Nephron (organoid): ENCODE results near the gene TSPAN5.
A peak's percentile ranks its signal among the peaks of the same experiment; 100 is the strongest.

Source experiments
- H3K27ac Mint-ChIP-seq, 3 experiments: 2 replicates each; pipeline ENCODE4 v1.8.0; 2020; ENCODE audit warnings: mixed read lengths in 3 of 3, mild to moderate bottlenecking in 2 of 3, moderate library complexity in 1 of 3
- H3K27me3 Mint-ChIP-seq: 2 replicates; pipeline ENCODE4 v1.8.0; 2021; ENCODE audit warnings: low read depth, mild to moderate bottlenecking, moderate library complexity, mixed read lengths
- H3K36me3 Mint-ChIP-seq: 2 replicates; pipeline ENCODE4 v1.8.0; 2020; ENCODE audit warnings: low read depth, mixed read lengths
- H3K4me1 Mint-ChIP-seq: 2 replicates; pipeline ENCODE4 v1.8.0; 2020; ENCODE audit warnings: mixed read lengths
- H3K4me3 Mint-ChIP-seq, 3 experiments: 2 replicates each; pipeline ENCODE4 v1.8.0; 2020; ENCODE audit warnings: mild to moderate bottlenecking in 3 of 3, mixed read lengths in 3 of 3, moderate library complexity in 2 of 3
- H3K9me3 Mint-ChIP-seq: 2 replicates; pipeline ENCODE4 v1.8.0; 2020; ENCODE audit warnings: mixed read lengths
- TF ChIP-seq, protein P1 (sequence below), 3 experiments: fragments of 200-600 bp; sonication (generic); IDR thresholded peaks; one replicate each; pipeline ENCODE4 v1.5.0; 2021; ENCODE audit warnings: antibody characterized with exemption in 3 of 3; ENCODE audit not compliant: unreplicated experiment in 3 of 3

TSPAN5 gene

DNA sequence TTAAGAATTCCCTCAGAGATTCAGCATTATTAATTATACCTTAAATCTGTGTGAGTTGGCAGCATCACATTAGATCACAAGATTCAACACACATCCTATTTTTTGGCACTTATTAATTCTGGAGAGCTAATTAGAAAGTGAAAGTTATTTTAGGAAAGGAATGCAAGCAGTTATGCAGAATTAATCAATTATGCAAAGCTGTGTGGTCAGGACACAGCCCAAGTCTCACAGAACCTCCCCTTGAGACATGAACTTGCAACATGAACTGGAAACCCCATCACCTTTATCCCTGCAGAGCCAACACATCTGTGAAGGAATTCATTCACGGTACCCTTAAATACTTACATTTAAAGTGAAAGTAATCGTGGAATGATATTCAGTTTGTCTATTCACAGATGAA, 80.5 kb downstream of the TSPAN5 start:
- no peaks in the 10 kb centered on the region for H3K9me3 Mint-ChIP-seq
- H3K27ac Mint-ChIP-seq, result no peak overlapping the region
- H3K4me1 Mint-ChIP-seq, result peaks cover 48% of the 10 kb centered on the region
- H3K4me3 Mint-ChIP-seq, result no peak overlapping the region
- H3K27me3 Mint-ChIP-seq, result no peaks in the 10 kb centered on the region
- H3K36me3 Mint-ChIP-seq, result no peaks in the 10 kb centered on the region
- TF ChIP-seq, protein P1, sequence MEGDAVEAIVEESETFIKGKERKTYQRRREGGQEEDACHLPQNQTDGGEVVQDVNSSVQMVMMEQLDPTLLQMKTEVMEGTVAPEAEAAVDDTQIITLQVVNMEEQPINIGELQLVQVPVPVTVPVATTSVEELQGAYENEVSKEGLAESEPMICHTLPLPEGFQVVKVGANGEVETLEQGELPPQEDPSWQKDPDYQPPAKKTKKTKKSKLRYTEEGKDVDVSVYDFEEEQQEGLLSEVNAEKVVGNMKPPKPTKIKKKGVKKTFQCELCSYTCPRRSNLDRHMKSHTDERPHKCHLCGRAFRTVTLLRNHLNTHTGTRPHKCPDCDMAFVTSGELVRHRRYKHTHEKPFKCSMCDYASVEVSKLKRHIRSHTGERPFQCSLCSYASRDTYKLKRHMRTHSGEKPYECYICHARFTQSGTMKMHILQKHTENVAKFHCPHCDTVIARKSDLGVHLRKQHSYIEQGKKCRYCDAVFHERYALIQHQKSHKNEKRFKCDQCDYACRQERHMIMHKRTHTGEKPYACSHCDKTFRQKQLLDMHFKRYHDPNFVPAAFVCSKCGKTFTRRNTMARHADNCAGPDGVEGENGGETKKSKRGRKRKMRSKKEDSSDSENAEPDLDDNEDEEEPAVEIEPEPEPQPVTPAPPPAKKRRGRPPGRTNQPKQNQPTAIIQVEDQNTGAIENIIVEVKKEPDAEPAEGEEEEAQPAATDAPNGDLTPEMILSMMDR (IDR thresholded peaks at IDR 0.05; ENCODE audit: unreplicated experiment in 3 of 3), result no peak

DNA sequence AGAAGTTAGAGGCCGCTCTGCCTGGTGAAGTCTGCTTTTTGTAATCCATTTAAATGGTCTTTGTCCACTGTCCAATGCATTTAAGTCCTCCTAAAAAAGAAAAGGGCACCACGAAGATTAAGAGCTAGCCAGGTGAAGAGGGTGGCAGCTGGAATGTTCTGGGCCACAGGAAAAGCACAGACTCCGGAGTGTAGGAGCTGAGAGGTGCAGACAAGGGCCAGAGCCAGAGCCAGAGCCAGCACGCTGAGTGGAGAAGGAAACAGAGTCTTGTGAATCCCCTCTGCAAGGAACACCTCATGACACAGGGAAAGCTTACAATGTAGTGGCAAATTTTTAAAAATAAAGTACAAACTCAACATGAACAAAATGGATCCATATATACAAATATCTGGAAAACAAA, 83.6 kb downstream of the TSPAN5 start:
- Mint-ChIP-seq H3K27ac (peak overlapping the region; percentile 28 to 69 (median 39)), H3K27me3 (no peaks in the 10 kb centered on the region), H3K4me3 (no peak overlapping the region), H3K9me3 (no peaks in the 10 kb centered on the region), H3K4me1 (peaks cover 40% of the 10 kb centered on the region), H3K36me3 (no peaks in the 10 kb centered on the region)
- TF ChIP-seq, protein P1 (IDR thresholded peaks at IDR 0.05; ENCODE audit: unreplicated experiment in 3 of 3), result no peak

DNA sequence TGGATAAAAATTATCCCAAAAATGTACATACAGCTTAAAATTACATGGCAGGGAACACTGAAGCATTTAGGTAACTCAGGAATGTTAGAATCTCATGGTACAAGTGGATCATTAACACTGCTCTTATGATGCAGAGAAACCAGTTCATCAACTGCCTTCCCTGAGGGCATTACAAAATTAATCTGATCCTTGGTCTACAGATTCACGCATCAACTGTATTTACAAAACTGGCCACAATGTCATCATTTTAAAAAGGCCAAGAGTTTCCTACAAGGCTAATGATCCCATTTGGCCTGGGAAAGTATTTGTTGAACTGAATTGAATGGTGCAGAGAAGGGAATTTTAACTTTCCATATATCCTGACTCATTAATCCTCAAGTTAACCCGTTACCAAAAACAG, 84.6 kb downstream of the TSPAN5 start:
- Mint-ChIP-seq H3K4me1 (peaks cover 39% of the 10 kb centered on the region), H3K9me3 (no peaks in the 10 kb centered on the region), H3K27me3 (no peaks in the 10 kb centered on the region), H3K36me3 (no peaks in the 10 kb centered on the region), H3K27ac (peak overlapping the region; percentile 28 to 69 (median 39)), H3K4me3 (no peak overlapping the region)
- TF ChIP-seq, protein P1 (IDR thresholded peaks at IDR 0.05; ENCODE audit: unreplicated experiment in 3 of 3), result no peak

DNA sequence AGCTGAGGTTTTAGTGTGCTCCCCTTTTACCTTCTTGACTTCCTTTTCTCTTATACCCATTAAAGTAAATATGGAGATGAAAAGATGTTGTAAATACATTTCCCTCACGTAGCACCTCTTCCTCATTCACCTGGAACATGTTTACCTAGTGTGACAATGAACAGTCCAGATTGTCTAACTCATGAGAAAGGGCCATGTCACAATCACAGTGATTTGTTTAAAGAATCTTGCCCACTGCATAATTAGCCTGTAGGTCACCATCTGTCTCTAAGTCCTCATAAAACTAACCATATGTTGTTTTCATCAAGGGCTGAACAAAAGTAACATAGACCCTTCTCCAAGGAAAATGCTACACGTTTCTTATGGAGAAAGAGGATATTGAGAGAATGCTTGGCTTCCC, 85.7 kb downstream of the TSPAN5 start:
- H3K36me3 Mint-ChIP-seq, result no peaks in the 10 kb centered on the region
- peaks cover 39% of the 10 kb centered on the region for H3K4me1 Mint-ChIP-seq
- H3K9me3 Mint-ChIP-seq, result no peaks in the 10 kb centered on the region
- no peak overlapping the region for H3K4me3 Mint-ChIP-seq
- peak overlapping the region in 2 of 3 experiments; percentile 17 to 48 for H3K27ac Mint-ChIP-seq
- TF ChIP-seq, protein P1 (IDR thresholded peaks at IDR 0.05; ENCODE audit: unreplicated experiment in 3 of 3), result no peak
- H3K27me3 Mint-ChIP-seq, result no peaks in the 10 kb centered on the region

DNA sequence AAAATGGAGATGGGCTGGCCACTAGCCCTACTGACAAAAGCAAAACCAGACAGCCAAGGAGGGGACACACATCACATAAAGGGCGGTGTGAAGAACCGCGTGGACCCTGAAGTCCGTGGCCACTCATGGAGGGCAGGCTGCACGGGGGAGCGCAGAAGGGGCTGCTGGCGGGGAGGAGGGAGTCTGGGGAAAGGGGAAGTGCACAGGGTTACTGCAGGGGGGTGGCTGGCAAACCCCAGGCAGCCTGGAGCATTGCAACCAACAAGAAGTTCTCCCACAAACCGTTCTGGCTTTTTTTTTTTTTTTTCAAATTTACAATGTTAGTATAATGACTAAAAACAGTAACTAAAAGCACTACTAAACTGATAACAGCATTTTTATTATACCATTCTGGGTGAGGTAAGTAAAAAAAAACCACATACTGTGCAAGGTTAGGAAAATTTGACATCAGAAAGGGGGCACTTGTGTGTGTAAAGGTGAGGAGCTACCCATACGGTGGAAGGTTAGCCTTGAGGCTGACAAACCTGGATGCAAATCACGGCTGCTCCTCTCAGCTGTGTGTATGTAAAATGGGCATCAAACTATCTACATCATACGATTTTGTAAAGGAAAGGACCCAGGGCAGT, 87.1 kb downstream of the TSPAN5 start:
- Mint-ChIP-seq H3K4me3 (no peak overlapping the region), H3K27me3 (peaks cover 3% of the 10 kb centered on the region), H3K27ac (no peak overlapping the region), H3K4me1 (peaks cover 47% of the 10 kb centered on the region), H3K9me3 (no peaks in the 10 kb centered on the region), H3K36me3 (no peaks in the 10 kb centered on the region)
- TF ChIP-seq, protein P1 (IDR thresholded peaks at IDR 0.05; ENCODE audit: unreplicated experiment in 3 of 3), result no peak

DNA sequence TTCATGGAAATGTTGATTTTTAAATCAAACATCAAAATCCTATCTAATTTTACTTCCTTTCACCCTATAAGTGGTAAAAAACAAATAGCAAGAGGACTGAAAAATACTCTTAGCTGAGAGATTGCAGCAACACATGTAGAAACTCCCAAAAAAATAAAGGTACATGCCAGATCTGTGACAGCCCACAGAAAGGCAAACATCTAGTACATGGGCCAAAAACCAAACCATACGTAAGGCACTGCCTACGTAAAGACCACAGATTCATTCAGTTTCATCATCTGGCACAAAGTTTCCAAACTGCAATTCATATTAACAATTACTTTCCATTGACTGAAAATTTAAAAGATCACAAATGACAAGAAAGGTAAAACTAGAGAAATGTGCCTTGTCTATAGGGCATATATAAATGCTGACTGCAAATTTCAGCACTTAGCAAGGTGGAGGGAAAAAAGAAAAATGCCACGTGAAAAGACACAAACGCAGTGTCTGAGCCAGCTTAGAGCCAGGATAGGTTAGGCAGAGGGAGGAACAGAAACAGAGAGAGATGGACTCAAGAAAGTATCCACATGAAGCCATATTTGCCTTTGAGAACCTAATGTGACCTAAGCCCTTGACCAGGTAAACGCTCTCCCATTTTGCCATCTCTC, 88.1 kb downstream of the TSPAN5 start:
- H3K27ac Mint-ChIP-seq, result peak overlapping the region in 2 of 3 experiments; percentile 21 to 96
- H3K4me3 Mint-ChIP-seq, result no peak overlapping the region
- H3K9me3 Mint-ChIP-seq, result no peaks in the 10 kb centered on the region
- H3K27me3 Mint-ChIP-seq, result peaks cover 3% of the 10 kb centered on the region
- TF ChIP-seq, protein P1 (IDR thresholded peaks at IDR 0.05; ENCODE audit: unreplicated experiment in 3 of 3), result no peak
- H3K4me1 Mint-ChIP-seq, result peaks cover 57% of the 10 kb centered on the region
- no peaks in the 10 kb centered on the region for H3K36me3 Mint-ChIP-seq
